ENCODE results near the gene OR2S2. TPM values are rescaled to one million over a fixed set of nuclear protein-coding genes. Genes with fewer than 3 reads are reported as not detected.

The OR2S2 gene
- total and polyA plus RNA-seq, 2 of the 4 experiments (the other 2 are of a cell fraction) = 0.46 to 0.90 TPM

DNA sequence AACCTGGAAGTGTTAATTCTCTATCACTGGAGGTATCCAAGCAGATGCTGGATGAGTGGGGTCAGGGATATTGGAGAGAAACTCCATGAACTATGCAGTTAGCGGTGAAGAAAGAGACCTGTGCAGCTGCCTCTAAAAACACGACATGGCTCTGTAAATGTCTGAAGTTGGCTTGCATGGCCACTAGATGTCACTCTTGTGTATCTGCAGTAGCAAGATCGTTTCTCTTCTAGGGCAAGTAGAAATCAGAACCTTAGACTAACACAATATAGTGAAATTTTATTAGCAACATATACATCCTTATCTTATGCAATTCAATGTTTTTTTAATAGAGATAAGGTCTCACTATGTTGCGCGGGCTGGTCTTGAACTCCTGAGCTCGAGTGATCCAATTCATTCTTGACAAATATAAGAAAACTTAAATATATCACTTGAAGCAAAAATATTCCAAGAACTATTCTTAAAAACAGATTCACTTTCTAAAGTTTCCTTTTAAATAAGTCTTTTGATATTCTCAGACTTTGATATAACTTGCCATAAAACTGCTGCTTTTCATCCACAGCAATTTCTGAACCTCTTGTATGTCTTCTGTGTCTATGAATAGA is 2.9 kb downstream of the OR2S2 start:
- Histone ChIP-seq H2AK5ac (ENCODE audit: low read depth, low read length) (0 out of 2 replicates have a peak overlapping the region, but pooled peaks have one; percentile 40), H3K4me1 (ENCODE audit: control insufficient read depth, insufficient read depth, low read length) (peaks cover 13% of the 10 kb centered on the region), H3K56ac (ENCODE audit: extremely low read depth, insufficient read depth, low read length) (no peak overlapping the region), H3K79me1 (ENCODE audit: low read depth in 1 of 2, low read length in 2 of 2) (no peaks in the 10 kb centered on the region; a peak in 1 of 4 replicates), H4K91ac (ENCODE audit: insufficient read depth, low read depth, low read length) (no peak overlapping the region), H2AK9ac (replicated peaks; ENCODE audit: low read depth, low read length, poor library complexity) (no peak overlapping the region), H3K27me3 (ENCODE audit: control insufficient read depth, insufficient read depth, low read length) (no peaks in the 10 kb centered on the region), H2AFZ (replicated peaks; ENCODE audit: low read length, poor library complexity) (peak overlapping the region; percentile 60), H3K36me3 (ENCODE audit: control insufficient read depth, insufficient read depth, low read length) (no peaks in the 10 kb centered on the region), H3K18ac (ENCODE audit: low read depth, low read length) (no peak overlapping the region), H3K27ac (ENCODE audit: insufficient read depth, low read length) (no peak overlapping the region), H3K14ac (replicated peaks; ENCODE audit: low read depth, low read length) (no peak overlapping the region), H3K4me2 (ENCODE audit: low read depth, low read length) (no peak overlapping the region), H2BK15ac (ENCODE audit: low read depth, low read length) (peak overlapping the region; percentile 60; the same call in 1 of the 3 replicates), H3K9me3 (ENCODE audit: control insufficient read depth, insufficient read depth, low read length) (no peaks in the 10 kb centered on the region), H3K23ac (ENCODE audit: low read depth, low read length) (no peak overlapping the region), H2BK120ac (ENCODE audit: low read depth, low read length) (peak overlapping the region; percentile 71), H4K20me1 (ENCODE audit: insufficient read depth, low read length) (no peaks in the 10 kb centered on the region), H3K4me3 (ENCODE audit: insufficient read depth, low read depth, low read length) (no peak overlapping the region), H4K8ac (ENCODE audit: low read depth in 2 of 2, low read length in 2 of 2) (peak overlapping the region in 1 of 2 experiments; percentile 78; a peak in 2 of 4 replicates), H3K9me1 (ENCODE audit: insufficient read depth, low read length) (peaks cover 9% of the 10 kb centered on the region), H2BK5ac (ENCODE audit: low read depth, low read length, poor library complexity, severe bottlenecking) (peak overlapping the region; percentile 13), H3K9ac (ENCODE audit: low read depth, low read length) (no peak overlapping the region), H4K5ac (ENCODE audit: low read depth, low read length) (no peak overlapping the region), H3K4ac (ENCODE audit: low read depth, low read length) (peak overlapping the region; percentile 51; the same call in 1 of the 2 replicates), H2BK20ac (ENCODE audit: low read depth, low read length) (peak overlapping the region; percentile 83)
- peak; percentile 95 for TF ChIP-seq RAD21 (IDR thresholded peaks at IDR 0.05; ENCODE audit: low read length)
- no peak for TF ChIP-seq MXI1 (IDR thresholded peaks at IDR 0.05; ENCODE audit: borderline replicate concordance, low read depth, low read length)
- TF ChIP-seq, protein P1, sequence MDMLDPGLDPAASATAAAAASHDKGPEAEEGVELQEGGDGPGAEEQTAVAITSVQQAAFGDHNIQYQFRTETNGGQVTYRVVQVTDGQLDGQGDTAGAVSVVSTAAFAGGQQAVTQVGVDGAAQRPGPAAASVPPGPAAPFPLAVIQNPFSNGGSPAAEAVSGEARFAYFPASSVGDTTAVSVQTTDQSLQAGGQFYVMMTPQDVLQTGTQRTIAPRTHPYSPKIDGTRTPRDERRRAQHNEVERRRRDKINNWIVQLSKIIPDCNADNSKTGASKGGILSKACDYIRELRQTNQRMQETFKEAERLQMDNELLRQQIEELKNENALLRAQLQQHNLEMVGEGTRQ (IDR thresholded peaks at IDR 0.05; ENCODE audit: low read depth, low read length) = no peak
- TF ChIP-seq CEBPB (IDR thresholded peaks at IDR 0.05; ENCODE audit: low read depth, low read length) = 0 out of 2 replicates have a peak, but pooled peaks have one; percentile 4
- TF ChIP-seq SMC3 (IDR thresholded peaks at IDR 0.05; ENCODE audit: low read depth, low read length) = peak; percentile 89
- no peak for TF ChIP-seq CHD1 (IDR thresholded peaks at IDR 0.05; ENCODE audit: low read depth, low read length)
- TF ChIP-seq POLR2A (IDR thresholded peaks at IDR 0.05; ENCODE audit: low read depth, low read length) = 0 out of 2 replicates have a peak, but pooled peaks have one; percentile 54
- TF ChIP-seq, protein P2, sequence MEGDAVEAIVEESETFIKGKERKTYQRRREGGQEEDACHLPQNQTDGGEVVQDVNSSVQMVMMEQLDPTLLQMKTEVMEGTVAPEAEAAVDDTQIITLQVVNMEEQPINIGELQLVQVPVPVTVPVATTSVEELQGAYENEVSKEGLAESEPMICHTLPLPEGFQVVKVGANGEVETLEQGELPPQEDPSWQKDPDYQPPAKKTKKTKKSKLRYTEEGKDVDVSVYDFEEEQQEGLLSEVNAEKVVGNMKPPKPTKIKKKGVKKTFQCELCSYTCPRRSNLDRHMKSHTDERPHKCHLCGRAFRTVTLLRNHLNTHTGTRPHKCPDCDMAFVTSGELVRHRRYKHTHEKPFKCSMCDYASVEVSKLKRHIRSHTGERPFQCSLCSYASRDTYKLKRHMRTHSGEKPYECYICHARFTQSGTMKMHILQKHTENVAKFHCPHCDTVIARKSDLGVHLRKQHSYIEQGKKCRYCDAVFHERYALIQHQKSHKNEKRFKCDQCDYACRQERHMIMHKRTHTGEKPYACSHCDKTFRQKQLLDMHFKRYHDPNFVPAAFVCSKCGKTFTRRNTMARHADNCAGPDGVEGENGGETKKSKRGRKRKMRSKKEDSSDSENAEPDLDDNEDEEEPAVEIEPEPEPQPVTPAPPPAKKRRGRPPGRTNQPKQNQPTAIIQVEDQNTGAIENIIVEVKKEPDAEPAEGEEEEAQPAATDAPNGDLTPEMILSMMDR (conservative IDR thresholded peaks at IDR 0.05; ENCODE audit: low read depth, low read length) = peak; percentile 91
- TF ChIP-seq RFX5 (IDR thresholded peaks at IDR 0.05; ENCODE audit: low read depth, low read length) = no peak
- no CpG with 5 or more reads among the region's 6 CpGs for WGBS, 2 experiments (ENCODE audit: extremely low coverage in 2 of 2, insufficient read length in 1 of 2)
- intact Hi-C loops (cut with micrococcal nuclease) = loop anchor here (1.0 to 10.0 kb wide), 5 partner anchors 68 to 370 kb away; no protein-coding TSS in a partner anchor
- in situ Hi-C loops (cut with MboI; ENCODE audit: low sequenced_read_pairs) = no loop called here
- POLR2A ChIA-PET (ENCODE audit: unreplicated experiment) = no interaction called here
- no TSS peak for BruUV-seq (replicated peaks)
- peak; percentile 90 for DNase-seq
- CTCF ChIA-PET = interaction anchor here (0.8 to 1.7 kb wide), 7 partner anchors 48 to 211 kb away, joined by 3 to 11 read pairs (median 4); no protein-coding TSS in a partner anchor
- dilution Hi-C loops (cut with HindIII; ENCODE audit: low sequenced_read_pairs, unreplicated experiment) = no loop called here
- ATAC-seq (ENCODE audit: low read depth) = peak; percentile 91

Measured in IMR-90 (cell line).